Measurements from ENCODE around the gene AIP.

The AIP gene

GRCh38 chr11:67538306-67538705 is 55.5 kb downstream of the AIP start:
- FAIRE-seq, result no peak

GRCh38 chr11:67538823-67539505 is 56.1 kb downstream of the AIP start:
- FAIRE-seq, result no peak

DNA sequence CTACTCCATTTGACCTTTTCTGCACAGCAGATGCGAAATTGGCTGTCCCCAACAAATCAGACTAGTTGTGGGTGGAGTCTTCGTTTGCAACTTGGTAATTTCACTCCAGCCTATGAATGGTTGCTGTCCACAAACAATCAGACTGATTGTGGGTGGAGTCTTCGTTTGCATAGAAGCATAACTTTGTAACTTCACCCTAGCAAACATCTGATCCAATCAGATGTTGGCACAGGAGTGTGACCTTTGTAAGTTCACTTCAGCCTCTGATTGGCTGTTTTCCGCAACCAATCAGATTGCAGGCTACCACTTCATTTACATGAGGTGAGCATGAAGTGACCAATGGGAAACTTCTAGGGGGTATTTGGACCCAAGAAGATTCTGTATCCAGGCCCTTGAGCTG is 56.7 kb downstream of the AIP start:
- FAIRE-seq, result no peak

All from islet of Langerhans (tissue), 1 donor.